ENCODE measurements around the gene ONECUT3. TPM values are rescaled to one million over a fixed set of nuclear protein-coding genes. Genes with fewer than 3 reads are reported as not detected.

Gene ONECUT3
- total and polyA plus RNA-seq, 2 donors (not counting 3 experiments of a cell fraction or from before 2014, with no cell fraction given) = not detected

DNA sequence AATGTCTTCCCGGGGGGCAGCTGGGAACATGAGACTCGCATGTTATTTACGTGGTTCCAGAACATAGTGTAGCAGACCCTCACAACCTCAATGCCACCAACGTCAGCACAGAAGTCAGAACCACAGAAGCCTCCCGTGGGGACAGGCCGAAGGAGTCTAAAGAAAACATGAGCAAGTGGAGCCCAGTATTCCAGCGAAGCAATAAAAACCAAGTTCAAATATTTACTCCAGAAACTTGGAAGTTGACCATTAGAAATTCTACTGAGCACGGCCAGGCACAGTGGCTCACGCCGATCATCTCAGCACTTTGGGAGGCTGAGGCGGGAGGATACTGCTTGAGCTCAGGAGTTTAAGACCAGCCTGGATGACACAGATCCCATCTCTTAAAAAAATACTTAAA, 76.7 kb downstream of the ONECUT3 start:
- H4K20me1 ChIP-seq (replicated peaks; ENCODE audit: control insufficient read depth, extremely low read depth, insufficient read depth, low read length) = no peaks in the 10 kb centered on the region
- intact Hi-C loops (cut with micrococcal nuclease) = loop anchor here (5.0 kb wide), 1 partner anchor 43 kb away; no protein-coding TSS in a partner anchor
- no peak overlapping the region for H3K4me3 ChIP-seq (replicated peaks in 1 of 3; ENCODE audit: insufficient read depth in 1 of 3, low read depth in 1 of 3, low read length in 3 of 3)
- H2AFZ ChIP-seq (ENCODE audit: low read depth, low read length) = no peak overlapping the region
- H3K4me1 ChIP-seq (ENCODE audit: control insufficient read depth, extremely low read depth, insufficient read depth, low read length) = no peaks in the 10 kb centered on the region
- no peak for TF ChIP-seq GATA2 (IDR thresholded peaks at IDR 0.05; ENCODE audit: insufficient read depth, insufficient read length, low read depth, low read length)
- TF ChIP-seq, protein P1, sequence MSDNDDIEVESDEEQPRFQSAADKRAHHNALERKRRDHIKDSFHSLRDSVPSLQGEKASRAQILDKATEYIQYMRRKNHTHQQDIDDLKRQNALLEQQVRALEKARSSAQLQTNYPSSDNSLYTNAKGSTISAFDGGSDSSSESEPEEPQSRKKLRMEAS (IDR thresholded peaks at IDR 0.05; ENCODE audit: insufficient read depth, insufficient read length) = no peak
- no peak for TF ChIP-seq POLR2AphosphoS5 (IDR thresholded peaks at IDR 0.05; ENCODE audit: insufficient read depth, low read depth, low read length)
- TF ChIP-seq, protein P2, sequence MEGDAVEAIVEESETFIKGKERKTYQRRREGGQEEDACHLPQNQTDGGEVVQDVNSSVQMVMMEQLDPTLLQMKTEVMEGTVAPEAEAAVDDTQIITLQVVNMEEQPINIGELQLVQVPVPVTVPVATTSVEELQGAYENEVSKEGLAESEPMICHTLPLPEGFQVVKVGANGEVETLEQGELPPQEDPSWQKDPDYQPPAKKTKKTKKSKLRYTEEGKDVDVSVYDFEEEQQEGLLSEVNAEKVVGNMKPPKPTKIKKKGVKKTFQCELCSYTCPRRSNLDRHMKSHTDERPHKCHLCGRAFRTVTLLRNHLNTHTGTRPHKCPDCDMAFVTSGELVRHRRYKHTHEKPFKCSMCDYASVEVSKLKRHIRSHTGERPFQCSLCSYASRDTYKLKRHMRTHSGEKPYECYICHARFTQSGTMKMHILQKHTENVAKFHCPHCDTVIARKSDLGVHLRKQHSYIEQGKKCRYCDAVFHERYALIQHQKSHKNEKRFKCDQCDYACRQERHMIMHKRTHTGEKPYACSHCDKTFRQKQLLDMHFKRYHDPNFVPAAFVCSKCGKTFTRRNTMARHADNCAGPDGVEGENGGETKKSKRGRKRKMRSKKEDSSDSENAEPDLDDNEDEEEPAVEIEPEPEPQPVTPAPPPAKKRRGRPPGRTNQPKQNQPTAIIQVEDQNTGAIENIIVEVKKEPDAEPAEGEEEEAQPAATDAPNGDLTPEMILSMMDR (IDR thresholded peaks at IDR 0.05; ENCODE audit: extremely low read depth in 1 of 2, insufficient read depth in 1 of 2, low read depth in 1 of 2, low read length in 2 of 2) = no peak
- no peak for TF ChIP-seq POLR2A (IDR thresholded peaks at IDR 0.05; ENCODE audit: low read depth, low read length)
- TF ChIP-seq EZH2 (IDR thresholded peaks at IDR 0.05; ENCODE audit: borderline replicate concordance, low read depth, low read length, severe bottlenecking) = no peak
- no peak for TF ChIP-seq MYC (IDR thresholded peaks at IDR 0.05; ENCODE audit: low read depth, low read length)
- no peak for TF ChIP-seq FOS (IDR thresholded peaks at IDR 0.05; ENCODE audit: borderline replicate concordance, insufficient read depth, low read length)
- no peak for TF ChIP-seq JUN (IDR thresholded peaks at IDR 0.05; ENCODE audit: borderline replicate concordance, insufficient read depth, insufficient read length, low read depth)
- H3K79me2 ChIP-seq (ENCODE audit: control insufficient read depth, insufficient read depth, low read length) = peaks cover 34% of the 10 kb centered on the region
- H3K36me3 ChIP-seq (ENCODE audit: control insufficient read depth in 2 of 2, extremely low read depth in 1 of 2, insufficient read depth in 2 of 2, low read length in 2 of 2) = peaks cover 0 to 8% of the 10 kb centered on the region in 2 experiments
- H3K9ac ChIP-seq (replicated peaks; ENCODE audit: extremely low read depth, insufficient read depth, low read length) = no peak overlapping the region
- H3K27ac ChIP-seq (ENCODE audit: insufficient read depth, low read depth, low read length) = no peak overlapping the region
- H3K4me2 ChIP-seq (ENCODE audit: insufficient read depth, low read length) = no peak overlapping the region
- no peaks in the 10 kb centered on the region for H3K9me3 ChIP-seq (replicated peaks; ENCODE audit: control insufficient read depth, insufficient read depth, low read length)
- BruUV-seq (replicated peaks) = no TSS peak
- FAIRE-seq (no peak), DNase-seq (ENCODE audit: low read depth, low spot score) (no peak)
- dilution Hi-C loops (cut with MboI; ENCODE audit: extremely low pct_ligation_motif_present, low sequenced_read_pairs) = no loop called here
- POLR2A ChIA-PET = no interaction called here
- CTCF ChIA-PET = interaction anchor here (1.3 to 4.6 kb wide), 3 partner anchors 11 to 284 kb away, joined by 3 to 83 read pairs (median 4); no protein-coding TSS in a partner anchor
- H3K27me3 ChIP-seq (ENCODE audit: control insufficient read depth in 2 of 2, insufficient read depth in 2 of 2, low read length in 2 of 2) = no peaks in the 10 kb centered on the region
- H3K9me1 ChIP-seq (replicated peaks; ENCODE audit: control insufficient read depth, extremely low read depth, insufficient read depth, low read length) = no peaks in the 10 kb centered on the region
